NT2/D1 (cell line): ENCODE data around the gene STARD10.

Source experiments
- SUZ12 ChIP-seq: IDR thresholded peaks from 2 replicates; pipeline ENCODE4 v1.6.1; 2011; ENCODE audit not compliant: insufficient read length, insufficient read depth; ENCODE audit errors: extremely low read depth
- YY1 ChIP-seq: IDR thresholded peaks from 2 replicates; pipeline ENCODE4 v1.6.1; 2011; ENCODE audit not compliant: insufficient read length, insufficient read depth

DNA sequence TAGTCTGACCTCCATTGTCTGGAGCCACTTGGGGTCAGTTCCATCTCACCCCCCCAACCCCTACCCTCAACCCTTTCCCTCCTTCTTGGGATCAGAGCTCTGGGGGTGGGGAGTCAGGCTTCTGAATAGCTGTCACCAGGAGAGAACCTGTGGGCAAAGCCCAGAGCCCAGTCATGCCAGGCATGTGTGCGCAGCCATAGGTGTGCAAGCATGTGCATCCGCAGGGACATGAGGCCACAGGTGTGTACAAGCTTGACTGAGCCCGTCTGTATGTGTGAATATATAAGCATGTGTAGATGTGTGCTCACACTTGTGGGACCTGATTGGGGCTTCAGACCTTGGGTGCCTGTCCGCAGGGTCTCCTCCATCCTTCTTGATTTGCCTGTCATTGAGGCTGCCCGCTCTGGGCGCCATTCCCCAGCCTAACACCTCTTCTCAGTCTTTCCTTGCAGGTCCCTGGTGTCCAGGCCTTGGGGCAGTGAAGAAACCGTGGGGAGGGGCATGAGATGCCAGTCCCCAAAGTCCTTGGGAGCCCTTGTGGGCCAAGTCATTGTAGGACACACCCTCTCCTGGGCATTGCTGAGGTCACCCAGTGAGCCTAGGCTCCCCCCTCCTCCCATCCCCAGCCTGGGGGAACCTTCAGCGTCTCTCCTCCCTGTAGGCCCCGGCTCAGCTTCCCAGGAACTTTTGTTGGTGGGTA is 29.4 kb upstream of the STARD10 start:
- TF ChIP-seq YY1 (no peak), SUZ12 (no peak)
